Measurements from ENCODE around the gene BORA. TPM values are rescaled to one million over a fixed set of nuclear protein-coding genes. Genes with fewer than 3 reads are reported as not detected.
A peak's percentile ranks its signal among the peaks of the same experiment; 100 is the strongest.

BORA gene
- total RNA-seq, 1 donor from 2014 or later, result 8.8 TPM

GRCh38 chr13:72792640-72793039 lies 64.9 kb downstream of the BORA start:
- H3K27me3 Mint-ChIP-seq (ENCODE audit: low read depth), result no peaks in the 10 kb centered on the region
- no peak overlapping the region for H3K27ac Mint-ChIP-seq
- H3K4me1 Mint-ChIP-seq, result no peaks in the 10 kb centered on the region
- peaks cover 15% of the 10 kb centered on the region for H3K9me3 Mint-ChIP-seq
- TF ChIP-seq CTCF (IDR thresholded peaks at IDR 0.05; ENCODE audit: unreplicated experiment), result no peak
- H3K4me3 Mint-ChIP-seq, result no peak overlapping the region
- peaks cover 43% of the 10 kb centered on the region for H3K36me3 Mint-ChIP-seq
- no peak for DNase-seq (ENCODE audit: low spot score in 2 of 2, unreplicated experiment in 2 of 2)

- peaks cover 4% of the 10 kb centered on the region for H3K9me3 Mint-ChIP-seq
- H3K27ac Mint-ChIP-seq, result no peak overlapping the region
- no peak for DNase-seq (ENCODE audit: low spot score in 2 of 2, unreplicated experiment in 2 of 2)
- H3K36me3 Mint-ChIP-seq, result peaks cover 47% of the 10 kb centered on the region
- H3K4me3 Mint-ChIP-seq, result no peak overlapping the region
- TF ChIP-seq CTCF (IDR thresholded peaks at IDR 0.05; ENCODE audit: unreplicated experiment), result no peak
- H3K4me1 Mint-ChIP-seq, result peaks cover 3% of the 10 kb centered on the region
- no peaks in the 10 kb centered on the region for H3K27me3 Mint-ChIP-seq (ENCODE audit: low read depth)
Observed at GRCh38 chr13:72798817-72799216, 71.1 kb downstream of the BORA start.

GRCh38 chr13:72804301-72804700 lies 76.6 kb downstream of the BORA start:
- no peaks in the 10 kb centered on the region for H3K27me3 Mint-ChIP-seq (ENCODE audit: low read depth)
- no peak overlapping the region for H3K4me3 Mint-ChIP-seq
- H3K4me1 Mint-ChIP-seq, result peaks cover 8% of the 10 kb centered on the region
- peak overlapping the region; percentile 52 for H3K27ac Mint-ChIP-seq
- TF ChIP-seq CTCF (IDR thresholded peaks at IDR 0.05; ENCODE audit: unreplicated experiment), result no peak
- no peaks in the 10 kb centered on the region for H3K9me3 Mint-ChIP-seq
- peaks cover 36% of the 10 kb centered on the region for H3K36me3 Mint-ChIP-seq
- no peak for DNase-seq (ENCODE audit: low spot score in 2 of 2, unreplicated experiment in 2 of 2)

Other genes starting within 250 kb of the BORA start
- 6.0 to 6.4 TPM (median 6.4 TPM) in 3 replicates for gene MZT1, start 294 bp upstream of the BORA start, total RNA-seq
- gene DIS3, start 54.0 kb downstream of the BORA start, total RNA-seq, result 31.3 to 33.7 TPM (median 33.2 TPM) in 3 replicates
- 34.4 to 40.2 TPM (median 38.8 TPM) in 3 replicates for gene PIBF1, start 54.2 kb downstream of the BORA start, total RNA-seq

All from mesothelial cell of epicardium (in vitro differentiated cells).